ENCODE data around the gene CMYA5. TPM values are rescaled to one million over a fixed set of nuclear protein-coding genes. Genes with fewer than 3 reads are reported as not detected.

CMYA5 gene
- total RNA-seq, 1 donor from 2014 or later, result 0.36 TPM

GRCh38 chr5:79834098-79834753 lies 144.6 kb downstream of the CMYA5 start:
- Mint-ChIP-seq H3K4me1 (ENCODE audit: unreplicated experiment) (peaks cover 3% of the 10 kb centered on the region), H3K27me3 (ENCODE audit: unreplicated experiment) (no peaks in the 10 kb centered on the region), H3K4me3 (ENCODE audit: unreplicated experiment) (no peak overlapping the region), H3K36me3 (ENCODE audit: low read depth, unreplicated experiment) (no peaks in the 10 kb centered on the region), H3K9me3 (ENCODE audit: unreplicated experiment) (no peaks in the 10 kb centered on the region), H3K27ac (ENCODE audit: unreplicated experiment) (no peak overlapping the region)
- TF ChIP-seq, protein P1, sequence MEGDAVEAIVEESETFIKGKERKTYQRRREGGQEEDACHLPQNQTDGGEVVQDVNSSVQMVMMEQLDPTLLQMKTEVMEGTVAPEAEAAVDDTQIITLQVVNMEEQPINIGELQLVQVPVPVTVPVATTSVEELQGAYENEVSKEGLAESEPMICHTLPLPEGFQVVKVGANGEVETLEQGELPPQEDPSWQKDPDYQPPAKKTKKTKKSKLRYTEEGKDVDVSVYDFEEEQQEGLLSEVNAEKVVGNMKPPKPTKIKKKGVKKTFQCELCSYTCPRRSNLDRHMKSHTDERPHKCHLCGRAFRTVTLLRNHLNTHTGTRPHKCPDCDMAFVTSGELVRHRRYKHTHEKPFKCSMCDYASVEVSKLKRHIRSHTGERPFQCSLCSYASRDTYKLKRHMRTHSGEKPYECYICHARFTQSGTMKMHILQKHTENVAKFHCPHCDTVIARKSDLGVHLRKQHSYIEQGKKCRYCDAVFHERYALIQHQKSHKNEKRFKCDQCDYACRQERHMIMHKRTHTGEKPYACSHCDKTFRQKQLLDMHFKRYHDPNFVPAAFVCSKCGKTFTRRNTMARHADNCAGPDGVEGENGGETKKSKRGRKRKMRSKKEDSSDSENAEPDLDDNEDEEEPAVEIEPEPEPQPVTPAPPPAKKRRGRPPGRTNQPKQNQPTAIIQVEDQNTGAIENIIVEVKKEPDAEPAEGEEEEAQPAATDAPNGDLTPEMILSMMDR (IDR thresholded peaks at IDR 0.05; ENCODE audit: unreplicated experiment), result no peak
- DNase-seq (ENCODE audit: low spot score), result no peak

DNA sequence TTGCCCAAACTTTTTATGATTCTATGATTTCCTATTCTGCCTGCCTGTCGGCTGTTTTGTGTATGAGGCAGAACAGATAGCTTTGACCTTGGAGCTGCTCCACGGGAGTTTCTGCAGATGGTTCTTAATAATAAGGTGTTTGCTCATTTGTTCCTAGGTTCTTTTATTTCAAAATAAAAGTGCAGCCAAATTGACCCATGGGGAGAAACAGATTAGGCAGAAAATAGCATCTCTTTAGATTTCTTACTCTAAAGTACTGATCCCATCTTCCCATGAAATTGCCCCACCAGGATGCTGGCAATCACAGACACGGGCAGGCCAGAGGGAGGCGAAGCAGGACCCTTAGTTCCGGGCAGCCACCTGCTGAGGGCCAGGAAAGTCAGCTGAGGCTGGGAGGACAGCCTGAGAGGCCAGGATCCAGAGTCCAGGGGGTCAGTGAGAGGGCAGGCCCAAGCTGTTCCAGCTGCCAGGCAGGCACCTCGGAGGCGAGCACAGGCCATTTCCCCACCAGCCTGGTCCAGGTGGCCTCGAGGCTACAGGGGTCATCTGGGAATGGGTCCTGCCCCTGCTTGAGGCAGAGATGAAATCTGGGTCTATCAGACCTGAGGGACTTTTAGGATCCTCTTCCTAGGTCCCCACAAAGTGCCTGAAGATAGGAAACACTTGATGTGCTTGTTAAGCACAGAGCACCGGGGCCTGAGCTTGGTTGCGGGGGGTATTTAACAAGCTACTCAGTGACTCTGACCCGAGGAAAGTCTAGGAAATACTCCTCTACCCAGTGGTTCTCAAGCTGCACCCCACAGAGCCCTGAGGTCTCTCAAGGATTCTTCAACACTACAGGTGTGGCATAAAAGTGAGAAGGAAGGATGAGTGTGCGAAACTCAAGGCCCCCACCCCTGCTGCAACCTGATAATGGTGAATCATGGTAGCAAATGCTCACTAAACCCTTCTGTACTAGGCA lies 145.4 kb downstream of the CMYA5 start:
- TF ChIP-seq, protein P1 (IDR thresholded peaks at IDR 0.05; ENCODE audit: unreplicated experiment), result no peak
- H3K4me3 Mint-ChIP-seq (ENCODE audit: unreplicated experiment), result no peak overlapping the region
- H3K9me3 Mint-ChIP-seq (ENCODE audit: unreplicated experiment), result no peaks in the 10 kb centered on the region
- H3K27me3 Mint-ChIP-seq (ENCODE audit: unreplicated experiment), result no peaks in the 10 kb centered on the region
- H3K27ac Mint-ChIP-seq (ENCODE audit: unreplicated experiment), result no peak overlapping the region
- DNase-seq (ENCODE audit: low spot score), result no peak
- H3K36me3 Mint-ChIP-seq (ENCODE audit: low read depth, unreplicated experiment), result no peaks in the 10 kb centered on the region
- peaks cover 4% of the 10 kb centered on the region for H3K4me1 Mint-ChIP-seq (ENCODE audit: unreplicated experiment)

DNA sequence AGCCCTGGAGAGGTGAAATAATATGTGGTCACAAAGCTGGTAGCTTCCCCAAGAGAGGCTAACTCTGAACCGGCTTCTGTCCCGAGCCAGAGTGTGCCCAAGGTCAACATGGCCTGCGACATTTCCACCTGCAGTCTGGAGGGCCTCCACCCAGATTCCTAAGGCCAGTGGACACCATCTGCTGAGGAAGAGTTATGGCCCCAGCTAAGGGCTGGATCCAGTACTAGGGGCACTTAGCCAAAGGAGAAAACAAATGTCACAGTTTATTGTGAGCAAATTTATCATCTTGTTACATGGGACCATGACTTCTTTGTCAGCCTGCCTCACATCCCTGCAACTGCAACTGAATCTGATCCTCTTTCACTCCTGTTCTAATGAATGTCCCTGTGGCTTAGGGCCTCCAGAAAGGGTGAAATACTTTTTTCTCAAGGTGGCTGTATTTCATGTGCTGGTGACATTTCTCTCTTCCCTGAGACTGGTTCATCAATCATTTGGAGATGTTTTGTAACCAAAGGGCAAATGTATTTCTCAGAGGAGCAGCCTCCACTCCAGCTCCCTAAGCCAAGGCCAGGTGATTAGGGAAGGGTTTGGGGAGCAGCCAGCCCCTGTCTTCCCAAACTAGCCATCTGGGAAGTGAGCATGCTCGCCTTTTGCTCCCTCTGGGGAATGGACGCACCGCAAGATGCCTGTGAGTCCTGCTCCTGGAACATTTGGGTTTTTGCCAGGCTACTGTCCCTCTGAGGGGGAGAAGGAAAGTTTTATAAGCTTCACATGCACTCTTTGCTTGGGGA lies 148.3 kb downstream of the CMYA5 start:
- H3K4me1 Mint-ChIP-seq (ENCODE audit: unreplicated experiment), result peaks cover 27% of the 10 kb centered on the region
- H3K4me3 Mint-ChIP-seq (ENCODE audit: unreplicated experiment), result no peak overlapping the region
- peaks cover 3% of the 10 kb centered on the region for H3K27me3 Mint-ChIP-seq (ENCODE audit: unreplicated experiment)
- H3K9me3 Mint-ChIP-seq (ENCODE audit: unreplicated experiment), result no peaks in the 10 kb centered on the region
- no peak for DNase-seq (ENCODE audit: low spot score)
- H3K27ac Mint-ChIP-seq (ENCODE audit: unreplicated experiment), result no peak overlapping the region
- TF ChIP-seq, protein P1 (IDR thresholded peaks at IDR 0.05; ENCODE audit: unreplicated experiment), result no peak
- no peaks in the 10 kb centered on the region for H3K36me3 Mint-ChIP-seq (ENCODE audit: low read depth, unreplicated experiment)

GRCh38 chr5:79840084-79840990 lies 150.7 kb downstream of the CMYA5 start:
- Mint-ChIP-seq H3K9me3 (ENCODE audit: unreplicated experiment) (no peaks in the 10 kb centered on the region), H3K36me3 (ENCODE audit: low read depth, unreplicated experiment) (no peaks in the 10 kb centered on the region), H3K27me3 (ENCODE audit: unreplicated experiment) (peaks cover 3% of the 10 kb centered on the region), H3K4me3 (ENCODE audit: unreplicated experiment) (no peak overlapping the region), H3K4me1 (ENCODE audit: unreplicated experiment) (peaks cover 30% of the 10 kb centered on the region), H3K27ac (ENCODE audit: unreplicated experiment) (no peak overlapping the region)
- TF ChIP-seq, protein P1 (IDR thresholded peaks at IDR 0.05; ENCODE audit: unreplicated experiment), result no peak
- DNase-seq (ENCODE audit: low spot score), result no peak

Data from endothelial cell (in vitro differentiated cells).